Endothelial cell of umbilical vein (primary cell): Measurements from ENCODE around the gene TMEM132A. TPM values are rescaled to one million over a fixed set of nuclear protein-coding genes. Genes with fewer than 3 reads are reported as not detected.

ENCODE experiments used
- BruUV-seq: library from RNA; stranded (reverse); fragments of 400-500 nt; replicated peaks from 2 replicates; lab custom pipeline; 2021; lab: Mats Ljungman, UMichigan
- CTCF ChIA-PET: fragments of 300-600, 350-600 bp; sonication (Branson Sonifier 250); formaldehyde crosslinking; loops from one replicate; lab custom pipeline; 2021; ENCODE audit warnings: antibody characterized with exemption, inconsistent platforms; lab: Charles Lee
- POLR2A ChIA-PET: fragments of 300-600, 350-600 bp; sonication (Branson Sonifier 250); formaldehyde crosslinking; loops from one replicate; lab custom pipeline; 2021; ENCODE audit warnings: antibody characterized with exemption, inconsistent platforms; lab: Charles Lee
- DNase-seq: peaks from one replicate; pipeline ENCODE4 v3.0.0-alpha.2; 2011; ENCODE audit warnings: low read depth, low spot score
- FAIRE-seq: peaks from 2 replicates; lab custom pipeline; 2011; peaks lifted over from hg19 to GRCh38; lab: Jason Lieb, UNC
- H2AFZ ChIP-seq: 2 replicates; pipeline ENCODE4 v1.6.0; 2012; ENCODE audit warnings: low read depth, low read length, control low read depth, inconsistent platforms
- H3K27ac ChIP-seq: 2 replicates; pipeline ENCODE4 v1.5.1; 2011; ENCODE audit warnings: low read depth, mild to moderate bottlenecking, control low read depth, low read length, moderate library complexity; ENCODE audit not compliant: insufficient read depth
- H3K27me3 ChIP-seq, 2 experiments: 2 replicates each; pipeline versions ENCODE4 v1.6.0 to v1.6.1; 2011; ENCODE audit warnings: low read length in 2 of 2, mixed read lengths in 1 of 2; ENCODE audit not compliant: control insufficient read depth in 2 of 2, insufficient read depth in 2 of 2
- H3K36me3 ChIP-seq, 2 experiments: 2 replicates in 1 of 2; 3 replicates in 1 of 2; pipeline ENCODE4 v1.5.1; 2011; ENCODE audit warnings: low read length in 2 of 2, mild to moderate bottlenecking in 1 of 2, moderate library complexity in 1 of 2; ENCODE audit not compliant: control insufficient read depth in 2 of 2, insufficient read depth in 2 of 2; ENCODE audit errors: extremely low read depth in 1 of 2
- H3K4me1 ChIP-seq: 3 replicates; pipeline ENCODE4 v1.5.1; 2011; ENCODE audit warnings: mild to moderate bottlenecking, low read length; ENCODE audit not compliant: control insufficient read depth, insufficient read depth; ENCODE audit errors: extremely low read depth
- H3K4me2 ChIP-seq: 2 replicates; pipeline ENCODE4 v1.6.1; 2011; ENCODE audit warnings: low read length, control low read depth, mixed read lengths; ENCODE audit not compliant: insufficient read depth
- H3K4me3 ChIP-seq, 3 experiments: fragments of 200-600 bp in 1 of 3; sonication (generic), shearing (Covaris generic) in 1 of 3; replicated peaks in 1 of 3; 2 replicates each; pipeline ENCODE4 v1.5.1; 2011 to 2016; ENCODE audit warnings: control low read depth in 3 of 3, low read length in 3 of 3, mild to moderate bottlenecking in 2 of 3, inconsistent platforms in 1 of 3, low read depth in 1 of 3, moderate library complexity in 1 of 3; ENCODE audit not compliant: insufficient read depth in 1 of 3
- H3K79me2 ChIP-seq: 2 replicates; pipeline ENCODE4 v1.6.0; 2012; ENCODE audit warnings: low read length, inconsistent platforms; ENCODE audit not compliant: control insufficient read depth, insufficient read depth
- H3K9ac ChIP-seq: replicated peaks from 2 replicates; pipeline ENCODE3; 2011; ENCODE audit warnings: low read length, control low read depth; ENCODE audit not compliant: insufficient read depth; ENCODE audit errors: extremely low read depth
- H3K9me1 ChIP-seq: replicated peaks from 3 replicates; pipeline ENCODE4 v1.6.0; 2011; ENCODE audit warnings: mild to moderate bottlenecking, low read length; ENCODE audit not compliant: control insufficient read depth, insufficient read depth; ENCODE audit errors: extremely low read depth
- H3K9me3 ChIP-seq: replicated peaks from 2 replicates; pipeline ENCODE4 v1.5.1; 2012; ENCODE audit warnings: low read length, inconsistent platforms; ENCODE audit not compliant: control insufficient read depth, insufficient read depth
- H4K20me1 ChIP-seq: replicated peaks from 2 replicates; pipeline ENCODE3; 2011; ENCODE audit warnings: mild to moderate bottlenecking, low read length; ENCODE audit not compliant: control insufficient read depth, insufficient read depth; ENCODE audit errors: extremely low read depth
- EZH2 ChIP-seq: IDR thresholded peaks from 2 replicates; pipeline ENCODE4 v1.6.1; 2012; ENCODE audit warnings: borderline replicate concordance, low read depth, mild to moderate bottlenecking, moderate library complexity, low read length, inconsistent platforms; ENCODE audit not compliant: severe bottlenecking
- FOS ChIP-seq: IDR thresholded peaks from 2 replicates; pipeline ENCODE4 v1.6.1; 2011; ENCODE audit warnings: mild to moderate bottlenecking, low read length, moderate library complexity, borderline replicate concordance; ENCODE audit not compliant: insufficient read depth
- GATA2 ChIP-seq: IDR thresholded peaks from 2 replicates; pipeline ENCODE4 v1.7.0; 2011; ENCODE audit warnings: low read depth, mild to moderate bottlenecking, moderate library complexity, mixed read lengths, low read length; ENCODE audit not compliant: insufficient read length, insufficient read depth
- MYC ChIP-seq: IDR thresholded peaks from one replicate; pipeline ENCODE4 v1.6.1; 2011; ENCODE audit warnings: mild to moderate bottlenecking, low read depth, low read length
- POLR2A ChIP-seq: IDR thresholded peaks from 2 replicates; pipeline ENCODE4 v1.6.1; 2012; ENCODE audit warnings: low read depth, mild to moderate bottlenecking, control low read depth, low read length
- POLR2AphosphoS5 ChIP-seq: IDR thresholded peaks from 2 replicates; pipeline ENCODE4 v1.6.1; 2012; ENCODE audit warnings: low read depth, mild to moderate bottlenecking, control low read depth, low read length, moderate library complexity; ENCODE audit not compliant: insufficient read depth
- dilution Hi-C: fragments of 300-500 bp; cut with MboI; formaldehyde crosslinking; loops from one replicate; pipeline ENCODE4 v1.15.0; 2019; ENCODE audit warnings: low sequenced_read_pairs; ENCODE audit not compliant: extremely low pct_ligation_motif_present
- intact Hi-C: fragments of 100-400 bp; cut with micrococcal nuclease; formaldehyde crosslinking; loops from one replicate; pipeline ENCODE4 v1.10.0; 2022
- polyA plus RNA-seq, 4 experiments: library from polyadenylated mRNA; depleted of rRNA in 3 of 4; stranded (reverse) in 3 of 4; unstranded in 1 of 4; fragments of >200 nt; gene quantifications; 2 replicates each; pipeline versions ENCODE4 v1.2.1 to v1.2.3, GENCODE V29; 2011 to 2012; ENCODE audit warnings: missing spikeins in 1 of 4
- total RNA-seq: library from RNA; stranded (reverse); gene quantifications from 2 replicates; pipeline ENCODE4 v1.2.3, GENCODE V29; 2021
- TF ChIP-seq, protein P1 (sequence below), 2 donors: IDR thresholded peaks; 1 replicate in 1 of 2; 2 replicates in 1 of 2; pipeline ENCODE4 v1.5.1; 2011; ENCODE audit warnings: low read length in 2 of 2, mild to moderate bottlenecking in 2 of 2, moderate library complexity in 2 of 2, control low read depth in 1 of 2, inconsistent platforms in 1 of 2, low read depth in 1 of 2; ENCODE audit not compliant: insufficient read depth in 1 of 2; ENCODE audit errors: extremely low read depth in 1 of 2
- TF ChIP-seq, protein P2 (sequence below): IDR thresholded peaks from 2 replicates; pipeline ENCODE4 v1.6.1; 2011; ENCODE audit not compliant: insufficient read depth, insufficient read length

Gene TMEM132A
- total and polyA plus RNA-seq, 2 donors (not counting 3 experiments of a cell fraction or from before 2014, with no cell fraction given), result 74.3 to 106 TPM

GRCh38 chr11:60925868-60926267, 1.6 kb downstream of the TMEM132A start:
- H3K4me3 ChIP-seq, result no peak overlapping the region
- BruUV-seq, result no TSS peak
- no peak for FAIRE-seq
- H3K36me3 ChIP-seq, result peaks cover 7 to 36% of the 10 kb centered on the region in 2 experiments
- H3K27ac ChIP-seq, result no peak overlapping the region
- no peak for DNase-seq
- H3K9me3 ChIP-seq, result no peaks in the 10 kb centered on the region
- no peak overlapping the region for H3K9ac ChIP-seq
- no peak overlapping the region for H3K4me2 ChIP-seq
- intact Hi-C loops (no loop called here), dilution Hi-C loops (no loop called here)
- H4K20me1 ChIP-seq, result no peaks in the 10 kb centered on the region
- H2AFZ ChIP-seq, result no peak overlapping the region
- ChIA-PET POLR2A (interaction anchor here (0.6 kb wide), 1 partner anchor 14 kb away, joined by 3 read pairs; no protein-coding TSS in a partner anchor), CTCF (interaction anchor here (1.0 kb wide), 1 partner anchor 83 kb away, joined by 3 read pairs; no protein-coding TSS in a partner anchor)
- H3K4me1 ChIP-seq, result peaks cover 10% of the 10 kb centered on the region
- no peaks in the 10 kb centered on the region for H3K27me3 ChIP-seq
- no peaks in the 10 kb centered on the region for H3K79me2 ChIP-seq
- no peaks in the 10 kb centered on the region for H3K9me1 ChIP-seq
- no peak for TF ChIP-seq POLR2AphosphoS5
- TF ChIP-seq, protein P1, sequence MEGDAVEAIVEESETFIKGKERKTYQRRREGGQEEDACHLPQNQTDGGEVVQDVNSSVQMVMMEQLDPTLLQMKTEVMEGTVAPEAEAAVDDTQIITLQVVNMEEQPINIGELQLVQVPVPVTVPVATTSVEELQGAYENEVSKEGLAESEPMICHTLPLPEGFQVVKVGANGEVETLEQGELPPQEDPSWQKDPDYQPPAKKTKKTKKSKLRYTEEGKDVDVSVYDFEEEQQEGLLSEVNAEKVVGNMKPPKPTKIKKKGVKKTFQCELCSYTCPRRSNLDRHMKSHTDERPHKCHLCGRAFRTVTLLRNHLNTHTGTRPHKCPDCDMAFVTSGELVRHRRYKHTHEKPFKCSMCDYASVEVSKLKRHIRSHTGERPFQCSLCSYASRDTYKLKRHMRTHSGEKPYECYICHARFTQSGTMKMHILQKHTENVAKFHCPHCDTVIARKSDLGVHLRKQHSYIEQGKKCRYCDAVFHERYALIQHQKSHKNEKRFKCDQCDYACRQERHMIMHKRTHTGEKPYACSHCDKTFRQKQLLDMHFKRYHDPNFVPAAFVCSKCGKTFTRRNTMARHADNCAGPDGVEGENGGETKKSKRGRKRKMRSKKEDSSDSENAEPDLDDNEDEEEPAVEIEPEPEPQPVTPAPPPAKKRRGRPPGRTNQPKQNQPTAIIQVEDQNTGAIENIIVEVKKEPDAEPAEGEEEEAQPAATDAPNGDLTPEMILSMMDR (IDR thresholded peaks at IDR 0.05; ENCODE audit: extremely low read depth in 1 of 2, insufficient read depth in 1 of 2, low read depth in 1 of 2, low read length in 2 of 2), result no peak

DNA sequence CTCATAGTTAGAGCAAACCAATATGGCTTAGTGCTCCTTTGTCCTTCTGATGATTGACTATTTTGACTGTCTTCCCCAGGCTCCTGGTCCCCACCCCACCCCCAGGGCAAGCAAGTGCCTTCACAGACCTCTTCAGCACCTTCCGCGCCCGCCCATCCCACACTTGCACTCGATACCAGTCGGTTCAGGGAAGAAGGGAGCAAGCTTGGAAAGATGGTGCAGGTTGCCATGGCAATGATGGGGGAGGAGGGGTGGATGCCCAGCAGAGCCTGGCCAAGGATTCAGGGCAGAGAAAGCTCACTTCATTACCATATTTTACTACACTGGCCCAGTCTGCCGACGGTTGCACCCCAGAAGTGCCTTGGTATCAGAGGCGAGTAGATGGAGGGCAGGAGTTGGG, 2.2 kb downstream of the TMEM132A start:
- intact Hi-C loops, result no loop called here
- H3K4me1 ChIP-seq, result peaks cover 10% of the 10 kb centered on the region
- ChIA-PET CTCF (interaction anchor here (1.0 kb wide), 1 partner anchor 39 kb away, joined by 3 read pairs; no protein-coding TSS in a partner anchor), POLR2A (no interaction called here)
- no TSS peak for BruUV-seq
- no peaks in the 10 kb centered on the region for H3K9me1 ChIP-seq
- no peaks in the 10 kb centered on the region for H3K27me3 ChIP-seq
- no peak overlapping the region for H3K9ac ChIP-seq
- no peaks in the 10 kb centered on the region for H3K79me2 ChIP-seq
- no peaks in the 10 kb centered on the region for H4K20me1 ChIP-seq
- no peak for TF ChIP-seq POLR2AphosphoS5
- TF ChIP-seq MYC, result no peak
- no peak for TF ChIP-seq FOS
- TF ChIP-seq, protein P1 (IDR thresholded peaks at IDR 0.05; ENCODE audit: extremely low read depth in 1 of 2, insufficient read depth in 1 of 2, low read depth in 1 of 2, low read length in 2 of 2), result no peak
- no peak for TF ChIP-seq EZH2
- TF ChIP-seq, protein P2, sequence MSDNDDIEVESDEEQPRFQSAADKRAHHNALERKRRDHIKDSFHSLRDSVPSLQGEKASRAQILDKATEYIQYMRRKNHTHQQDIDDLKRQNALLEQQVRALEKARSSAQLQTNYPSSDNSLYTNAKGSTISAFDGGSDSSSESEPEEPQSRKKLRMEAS, result no peak
- TF ChIP-seq GATA2, result no peak
- no peak for TF ChIP-seq POLR2A
- no peak overlapping the region for H3K27ac ChIP-seq
- DNase-seq, result no peak
- no peak overlapping the region for H3K4me3 ChIP-seq
- no peaks in the 10 kb centered on the region for H3K9me3 ChIP-seq
- FAIRE-seq, result no peak
- H3K4me2 ChIP-seq, result no peak overlapping the region
- H3K36me3 ChIP-seq, result peaks cover 7 to 33% of the 10 kb centered on the region in 2 experiments
- dilution Hi-C loops, result no loop called here
- H2AFZ ChIP-seq, result no peak overlapping the region
